MM.1S (cell line): ENCODE data around the gene SLPI.

Source experiments
- DNase-seq: peaks from one replicate; pipeline ENCODE4 v3.0.0-alpha.2; 2015
- H2AFZ ChIP-seq: fragments of 300-600 bp; sonication (generic); 2 replicates; pipeline ENCODE4 v1.6.0; 2016; ENCODE audit warnings: antibody characterized with exemption, low read length
- H3F3A ChIP-seq: fragments of 300-600 bp; sonication (generic); 2 replicates; pipeline ENCODE4 v1.6.1; 2016; ENCODE audit warnings: mild to moderate bottlenecking, antibody characterized with exemption, low read length, moderate library complexity, mixed read lengths; ENCODE audit not compliant: insufficient read depth
- H3K27ac ChIP-seq: fragments of 300-600 bp; sonication (generic); 2 replicates; pipeline ENCODE4 v1.5.1; 2016; ENCODE audit warnings: mild to moderate bottlenecking, low read length
- H3K27me3 ChIP-seq: fragments of 300-600 bp; sonication (generic); replicated peaks from 2 replicates; pipeline ENCODE4 v1.6.0; 2016; ENCODE audit warnings: low read length; ENCODE audit not compliant: insufficient read depth
- H3K36me3 ChIP-seq: fragments of 300-600 bp; sonication (generic); replicated peaks from 2 replicates; pipeline ENCODE4 v1.6.1; 2016; ENCODE audit warnings: mild to moderate bottlenecking, low read length, mixed read lengths; ENCODE audit not compliant: insufficient read depth
- H3K4me1 ChIP-seq: fragments of 300-600 bp; sonication (generic); 2 replicates; pipeline ENCODE4 v1.6.1; 2016; ENCODE audit warnings: low read length, mixed read lengths
- H3K4me2 ChIP-seq: fragments of 300-600 bp; sonication (generic); 2 replicates; pipeline ENCODE4 v1.6.0; 2016; ENCODE audit warnings: low read depth, low read length
- H3K4me3 ChIP-seq: fragments of 300-600 bp; sonication (generic); 2 replicates; pipeline ENCODE4 v1.5.1; 2016; ENCODE audit warnings: low read length, mixed read lengths
- H3K79me2 ChIP-seq: fragments of 300-600 bp; sonication (generic); 2 replicates; pipeline ENCODE4 v1.6.1; 2016; ENCODE audit warnings: mixed run types, low read length, mixed read lengths
- H3K9ac ChIP-seq: fragments of 300-600 bp; sonication (generic); 2 replicates; pipeline ENCODE4 v1.6.1; 2016; ENCODE audit warnings: low read length, mixed read lengths
- H3K9me2 ChIP-seq: fragments of 300-600 bp; sonication (generic); replicated peaks from 2 replicates; pipeline ENCODE4 v1.6.1; 2016; ENCODE audit warnings: mild to moderate bottlenecking, low read length, mixed read lengths; ENCODE audit not compliant: insufficient read depth
- H3K9me3 ChIP-seq: fragments of 300-600 bp; sonication (generic); replicated peaks from 2 replicates; pipeline ENCODE4 v1.6.1; 2016; ENCODE audit warnings: mild to moderate bottlenecking, low read length, mixed read lengths; ENCODE audit not compliant: insufficient read depth
- H4K20me1 ChIP-seq: fragments of 300-600 bp; sonication (generic); 2 replicates; pipeline ENCODE4 v1.6.1; 2016; ENCODE audit warnings: mild to moderate bottlenecking, low read length, moderate library complexity, mixed read lengths; ENCODE audit not compliant: insufficient read depth
- CTCF ChIP-seq: fragments of 300-600 bp; sonication (generic); IDR thresholded peaks from 2 replicates; pipeline ENCODE4 v1.5.1; 2016; ENCODE audit warnings: antibody characterized with exemption, low read length, mixed read lengths
- EZH2 ChIP-seq: fragments of 300-600 bp; sonication (generic); optimal IDR thresholded peaks from 2 replicates; pipeline ENCODE3; 2017; ENCODE audit warnings: low read depth, mild to moderate bottlenecking, antibody characterized with exemption, low read length, mixed read lengths
- EZH2phosphoT487 ChIP-seq: fragments of 300-600 bp; sonication (generic); IDR thresholded peaks from 2 replicates; pipeline ENCODE4 v1.6.1; 2018; ENCODE audit warnings: antibody characterized with exemption, low read length

The SLPI gene

GRCh38 chr20:45283551-45284057 is 29.2 kb upstream of the SLPI start:
- Histone ChIP-seq H3K79me2 (no peaks in the 10 kb centered on the region), H3K4me2 (no peak overlapping the region), H3K36me3 (no peaks in the 10 kb centered on the region), H4K20me1 (no peaks in the 10 kb centered on the region), H3K4me3 (no peak overlapping the region), H3K9ac (no peak overlapping the region), H3K27me3 (no peaks in the 10 kb centered on the region), H3K9me3 (no peaks in the 10 kb centered on the region), H3K9me2 (no peaks in the 10 kb centered on the region), H3K27ac (no peak overlapping the region), H3F3A (no peaks in the 10 kb centered on the region), H2AFZ (no peak overlapping the region), H3K4me1 (no peaks in the 10 kb centered on the region)
- no peak for TF ChIP-seq EZH2phosphoT487
- TF ChIP-seq EZH2: no peak
- no peak for TF ChIP-seq CTCF
- DNase-seq: no peak

- no peaks in the 10 kb centered on the region for H3K9me3 ChIP-seq
- H3K4me1 ChIP-seq: no peaks in the 10 kb centered on the region
- DNase-seq: no peak
- no peaks in the 10 kb centered on the region for H4K20me1 ChIP-seq
- TF ChIP-seq CTCF (no peak), EZH2phosphoT487 (no peak), EZH2 (no peak)
- H3K9ac ChIP-seq: no peak overlapping the region
- H3K4me2 ChIP-seq: no peak overlapping the region
- H3K9me2 ChIP-seq: no peaks in the 10 kb centered on the region
- no peak overlapping the region for H2AFZ ChIP-seq
- H3K27ac ChIP-seq: no peak overlapping the region
- no peaks in the 10 kb centered on the region for H3K79me2 ChIP-seq
- H3F3A ChIP-seq: no peaks in the 10 kb centered on the region
- no peaks in the 10 kb centered on the region for H3K36me3 ChIP-seq
- no peaks in the 10 kb centered on the region for H3K27me3 ChIP-seq
- H3K4me3 ChIP-seq: no peak overlapping the region
Measured at GRCh38 chr20:45282700-45283550, 28.6 kb upstream of the SLPI start.

- Histone ChIP-seq H4K20me1 (no peaks in the 10 kb centered on the region), H3K9ac (no peak overlapping the region), H3F3A (no peaks in the 10 kb centered on the region), H3K36me3 (no peaks in the 10 kb centered on the region), H3K4me1 (no peaks in the 10 kb centered on the region), H3K27me3 (no peaks in the 10 kb centered on the region), H2AFZ (no peak overlapping the region), H3K4me2 (no peak overlapping the region), H3K4me3 (no peak overlapping the region), H3K9me2 (no peaks in the 10 kb centered on the region), H3K9me3 (no peaks in the 10 kb centered on the region), H3K27ac (no peak overlapping the region), H3K79me2 (no peaks in the 10 kb centered on the region)
- TF ChIP-seq EZH2: no peak
- no peak for TF ChIP-seq EZH2phosphoT487
- TF ChIP-seq CTCF: no peak
- no peak for DNase-seq
Measured at GRCh38 chr20:45279992-45280391, 25.6 kb upstream of the SLPI start.
